NOMO-1 (cell line): Measurements from ENCODE around the gene EEF1AKMT4.
A peak's percentile ranks its signal among the peaks of the same experiment; 100 is the strongest.

Experiments
- DNase-seq, 2 experiments: peaks; one replicate each; lab custom pipeline; 2025; ENCODE audit not compliant: unreplicated experiment in 2 of 2; lab: John Stamatoyannopoulos, UW

EEF1AKMT4 gene

DNA sequence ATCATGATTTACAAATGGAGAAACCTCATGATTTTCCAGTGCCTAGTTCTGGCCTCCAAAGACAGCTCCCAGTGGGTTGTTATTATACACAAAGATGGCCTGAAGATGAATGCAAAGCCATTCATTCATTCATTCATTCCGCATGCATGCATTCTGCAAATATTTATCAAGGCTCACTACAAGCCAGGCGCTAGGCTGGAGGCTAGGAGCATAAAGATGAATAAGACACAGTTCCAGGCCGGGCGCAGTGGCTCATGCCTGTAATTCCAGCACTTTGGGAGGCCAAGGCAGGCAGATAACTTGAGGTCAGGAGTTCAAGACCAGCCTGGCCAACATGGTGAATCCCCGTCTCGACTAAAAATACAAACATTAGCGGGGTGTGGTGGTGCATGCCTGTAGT lies 47.1 kb downstream of the EEF1AKMT4 start:
- no peak for DNase-seq

DNA sequence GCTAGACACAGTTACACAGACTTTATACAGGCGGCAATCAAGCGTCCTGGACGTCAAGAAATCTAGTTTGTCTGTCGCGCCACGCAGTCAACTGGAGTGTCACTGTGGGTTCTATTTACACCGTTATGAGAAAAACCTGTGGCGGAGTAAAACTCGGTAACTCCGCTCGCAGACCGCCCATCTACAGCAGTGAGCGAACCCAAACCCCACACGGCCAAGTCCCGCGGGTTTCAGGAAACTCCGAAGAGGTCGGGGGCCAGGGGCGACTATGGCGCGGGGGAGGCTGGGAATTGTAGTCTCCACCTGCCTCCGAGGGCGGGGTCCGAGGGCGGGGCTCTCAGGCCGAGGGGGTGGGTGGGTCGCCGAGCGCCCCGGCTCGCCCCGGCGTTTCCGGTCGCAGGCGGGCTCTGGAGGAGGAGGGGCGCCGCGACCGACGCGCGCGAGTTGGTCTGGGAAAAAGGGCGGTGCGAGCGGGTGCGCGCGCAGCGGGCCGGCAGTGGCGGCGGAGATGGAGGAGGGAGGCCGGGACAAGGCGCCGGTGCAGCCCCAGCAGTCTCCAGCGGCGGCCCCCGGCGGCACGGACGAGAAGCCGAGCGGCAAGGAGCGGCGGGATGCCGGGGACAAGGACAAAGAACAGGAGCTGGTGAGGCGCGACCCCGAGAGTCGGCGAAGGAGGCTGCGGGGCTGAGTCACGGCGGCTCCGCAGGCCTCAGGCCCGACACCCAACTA lies 49.5 kb downstream of the EEF1AKMT4 start, which contains the start of gene PSMD2:
Gene PSMD2 (plus strand): TSS at position 483 of the 729 bp plus-strand sequence. CDS start 26 bp downstream, at position 509.
- DNase-seq: peak; percentile 98 to 99

DNA sequence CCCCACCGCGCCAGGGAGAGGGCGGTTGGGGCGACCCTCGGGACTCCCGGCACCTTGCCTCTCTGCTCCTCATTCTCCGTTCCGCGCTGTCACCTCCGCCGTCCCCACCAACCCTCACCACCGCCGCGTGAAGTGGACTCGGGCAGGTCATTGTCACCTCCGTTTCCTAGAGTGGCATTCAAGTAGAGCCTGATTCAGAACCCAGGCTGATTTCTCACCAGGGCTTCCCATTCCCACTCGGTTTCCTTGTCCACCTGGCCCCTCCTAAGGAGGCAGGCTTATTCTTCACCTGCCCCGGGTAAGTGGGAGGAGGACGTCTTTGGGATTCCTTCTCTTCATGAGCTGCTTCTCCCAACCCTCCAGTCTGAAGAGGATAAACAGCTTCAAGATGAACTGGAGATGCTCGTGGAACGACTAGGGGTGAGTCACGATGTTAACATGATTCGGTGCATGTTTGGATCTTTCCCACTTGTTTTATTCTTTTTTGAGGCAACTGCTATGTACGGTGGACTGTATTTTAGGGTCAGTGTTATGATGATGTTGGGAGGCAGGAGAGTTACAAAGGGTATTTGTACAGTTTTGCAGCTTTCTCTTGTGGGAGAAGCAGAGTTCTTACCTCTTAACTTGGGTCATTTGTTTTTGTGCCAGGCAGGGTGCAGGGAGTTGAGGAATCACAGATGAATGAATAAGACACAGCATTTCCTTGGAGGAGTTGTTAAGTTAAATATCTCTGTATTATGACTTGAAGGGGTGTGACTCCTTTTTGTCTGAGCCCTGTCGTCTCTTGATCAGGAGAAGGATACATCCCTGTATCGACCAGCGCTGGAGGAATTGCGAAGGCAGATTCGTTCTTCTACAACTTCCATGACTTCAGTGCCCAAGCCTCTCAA lies 50.3 kb downstream of the EEF1AKMT4 start:
- DNase-seq: no peak

DNA sequence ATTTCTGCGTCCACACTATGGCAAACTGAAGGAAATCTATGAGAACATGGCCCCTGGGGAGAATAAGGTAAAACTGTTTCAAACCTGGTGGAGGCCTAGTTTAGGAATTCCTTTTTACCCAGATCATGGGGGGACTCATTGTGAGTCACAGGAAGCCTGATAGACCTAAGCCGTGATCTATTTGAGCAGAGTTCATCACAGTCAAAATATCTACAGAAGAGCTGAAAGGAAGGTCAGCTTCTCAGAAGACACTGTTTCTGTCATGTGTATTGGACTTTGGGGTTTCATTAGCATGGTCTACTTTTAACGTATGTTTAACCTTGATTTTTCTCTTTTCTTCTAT lies 50.9 kb downstream of the EEF1AKMT4 start:
- DNase-seq: no peak

DNA sequence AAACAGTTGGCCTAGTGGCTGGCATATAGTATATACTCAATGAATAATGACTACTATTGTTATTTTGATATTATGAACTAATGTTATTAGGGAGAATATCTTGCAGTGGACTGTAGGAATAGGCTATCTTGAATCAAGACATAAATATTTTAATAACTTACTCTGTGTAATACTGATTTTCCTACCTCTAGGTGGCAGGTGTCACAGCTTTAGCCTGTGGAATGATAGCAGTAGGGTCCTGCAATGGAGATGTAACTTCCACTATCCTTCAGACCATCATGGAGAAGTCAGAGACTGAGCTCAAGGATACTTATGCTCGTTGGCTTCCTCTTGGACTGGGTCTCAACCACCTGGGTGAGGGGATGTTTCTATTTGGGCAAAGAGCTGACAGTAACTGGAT lies 56.1 kb downstream of the EEF1AKMT4 start:
- no peak for DNase-seq

DNA sequence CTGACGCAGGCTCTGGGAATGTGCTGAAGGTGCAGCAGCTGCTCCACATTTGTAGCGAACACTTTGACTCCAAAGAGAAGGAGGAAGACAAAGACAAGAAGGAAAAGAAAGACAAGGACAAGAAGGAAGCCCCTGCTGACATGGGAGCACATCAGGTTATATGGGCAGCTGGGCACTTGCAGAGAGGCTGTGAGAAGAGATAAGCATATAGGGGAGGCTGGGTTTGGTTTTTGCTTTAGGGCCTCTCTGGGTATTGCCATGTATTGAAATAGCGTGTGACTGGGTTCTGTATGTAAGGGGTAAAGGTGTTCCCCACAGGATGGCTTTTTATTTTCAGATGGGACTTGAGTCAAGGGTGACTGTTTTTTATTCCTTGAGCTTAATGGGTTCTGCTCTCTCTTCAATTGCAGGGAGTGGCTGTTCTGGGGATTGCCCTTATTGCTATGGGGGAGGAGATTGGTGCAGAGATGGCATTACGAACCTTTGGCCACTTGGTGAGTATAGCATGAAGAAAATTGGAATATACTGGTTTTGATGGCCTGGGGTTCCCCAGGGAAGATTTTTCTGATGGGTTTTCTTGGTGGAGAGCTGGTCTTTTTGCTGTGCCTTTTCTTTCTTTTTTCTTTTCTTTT lies 57.0 kb downstream of the EEF1AKMT4 start:
- no peak for DNase-seq

DNA sequence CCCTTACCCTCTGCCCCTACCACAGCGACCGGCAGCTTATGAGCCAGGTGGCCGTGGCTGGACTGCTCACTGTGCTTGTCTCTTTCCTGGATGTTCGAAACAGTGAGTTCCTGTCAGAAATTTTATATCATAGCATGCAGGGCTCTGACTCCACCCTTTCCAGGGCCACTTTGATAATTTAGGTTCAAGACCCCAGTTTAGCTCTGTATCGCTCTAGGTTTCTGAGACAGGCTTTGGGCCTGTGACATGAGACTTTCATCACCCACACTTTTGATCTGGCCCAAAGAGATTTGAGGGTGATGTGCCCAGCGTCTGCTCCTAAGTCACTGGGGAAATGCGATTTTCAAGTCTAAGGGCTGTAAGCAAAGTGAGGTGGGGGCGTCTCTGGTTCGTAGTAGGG lies 58.4 kb downstream of the EEF1AKMT4 start:
- no peak for DNase-seq
